Mucosa of descending colon (tissue), 3 donors: Measurements from ENCODE around the gene GAS7. TPM values are rescaled to one million over a fixed set of nuclear protein-coding genes. Genes with fewer than 3 reads are reported as not detected.

Experiments
- ATAC-seq: fragments of 200-7000 bp; cut with Tn5 transposase; one replicate; pipeline ENCODE4 v1.9.1; 2020; ENCODE audit warnings: mild to moderate bottlenecking, moderate library complexity
- DNase-seq, 3 donors: peaks; one replicate each; pipeline ENCODE4 v3.0.0-alpha.2; 2020
- H3K36me3 ChIP-seq: fragments of 200-600 bp; one replicate; pipeline ENCODE4 v1.8.0; 2021; ENCODE audit warnings: low read depth, mild to moderate bottlenecking
- H3K4me1 ChIP-seq: fragments of 200-600 bp; one replicate; pipeline ENCODE4 v1.8.0; 2021; ENCODE audit warnings: low read depth, mild to moderate bottlenecking
- H3K4me3 ChIP-seq: fragments of 200-600 bp; one replicate; pipeline ENCODE4 v1.8.0; 2021; ENCODE audit warnings: mild to moderate bottlenecking
- H3K9me3 ChIP-seq: fragments of 200-600 bp; one replicate; pipeline ENCODE4 v1.8.0; 2021; ENCODE audit warnings: mild to moderate bottlenecking
- CTCF ChIP-seq: fragments of 200-600 bp; IDR thresholded peaks from one replicate; pipeline ENCODE4 v1.8.0; 2022; ENCODE audit warnings: antibody characterized with exemption, mild to moderate bottlenecking
- intact Hi-C, 2 donors: fragments of 100-400 bp; cut with DNase I in 1 of 2; cut with micrococcal nuclease in 1 of 2; formaldehyde crosslinking; loops; one replicate each; pipeline versions ENCODE4 v1.11.0 to v1.11.1; 2022; cut with DNase I, micrococcal nuclease
- total RNA-seq, 3 donors: library from RNA; stranded (reverse); fragmentation: NEBNext Ultra II Directional in 2 of 3; extraction: Animal tissue kit (Norgen Biotek cat#: 25700) in 2 of 3; gene quantifications; one replicate each; pipeline versions ENCODE4 v1.2.1 to v1.2.4, GENCODE V29; 2021 to 2023
- donor health status: DM: no; HTN: no; CAD: no; lungs with moderate emphysema.
- donor health status: DM: no; HTN: no; CAD: no.
- donor health status: DM: no; HTN: yes; CAD: no.

GAS7 gene
- total RNA-seq, 3 donors from 2014 or later = 6.4 to 54.4 (median 21.6) TPM

- Histone ChIP-seq H3K9me3 (no peaks in the 10 kb centered on the region), H3K4me3 (no peak overlapping the region), H3K36me3 (no peaks in the 10 kb centered on the region), H3K4me1 (no peaks in the 10 kb centered on the region)
- intact Hi-C loops = no loop called here
- no peak for TF ChIP-seq CTCF
- DNase-seq (no peak), ATAC-seq (no peak)
Measured at GRCh38 chr17:10219193-10219592, 20.8 kb upstream of the GAS7 start.

- ATAC-seq = no peak
- Histone ChIP-seq H3K9me3 (no peaks in the 10 kb centered on the region), H3K4me3 (no peak overlapping the region), H3K4me1 (no peaks in the 10 kb centered on the region), H3K36me3 (no peaks in the 10 kb centered on the region)
- no peak for TF ChIP-seq CTCF
- intact Hi-C loops = no loop called here
- no peak for DNase-seq
Measured at GRCh38 chr17:10217916-10218315, 19.5 kb upstream of the GAS7 start.

- DNase-seq (no peak), ATAC-seq (no peak)
- Histone ChIP-seq H3K36me3 (no peaks in the 10 kb centered on the region), H3K4me3 (no peak overlapping the region), H3K9me3 (no peaks in the 10 kb centered on the region), H3K4me1 (no peaks in the 10 kb centered on the region)
- intact Hi-C loops = no loop called here
- TF ChIP-seq CTCF = no peak
Measured at GRCh38 chr17:10216213-10216938, 18.0 kb upstream of the GAS7 start.

- Histone ChIP-seq H3K9me3 (no peaks in the 10 kb centered on the region), H3K4me1 (peaks cover 2% of the 10 kb centered on the region), H3K36me3 (no peaks in the 10 kb centered on the region), H3K4me3 (no peak overlapping the region)
- intact Hi-C loops = no loop called here
- DNase-seq = no peak
- no peak for ATAC-seq
- no peak for TF ChIP-seq CTCF
Measured at GRCh38 chr17:10215286-10215685, 16.9 kb upstream of the GAS7 start.

GRCh38 chr17:10211666-10212065 lies 13.3 kb upstream of the GAS7 start:
- DNase-seq = no peak
- Histone ChIP-seq H3K9me3 (no peaks in the 10 kb centered on the region), H3K4me1 (peaks cover 5% of the 10 kb centered on the region), H3K4me3 (no peak overlapping the region), H3K36me3 (no peaks in the 10 kb centered on the region)
- TF ChIP-seq CTCF = no peak
- ATAC-seq = no peak
- intact Hi-C loops = no loop called here
